Measurements from ENCODE around the gene ZNF75A. TPM values are rescaled to one million over a fixed set of nuclear protein-coding genes. Genes with fewer than 3 reads are reported as not detected.

Gene ZNF75A
- total and polyA plus RNA-seq, 4 donors, result 4.9 to 17.2 (median 9.8) TPM

GRCh38 chr16:3362931-3363330, 57.6 kb downstream of the ZNF75A start:
- Histone ChIP-seq H3K27me3 (ENCODE audit: control insufficient read depth in 4 of 4, insufficient read depth in 4 of 4, low read length in 3 of 4) (peaks cover 0 to 3% (median 0%) of the 10 kb centered on the region in 4 donors), H3K4me3 (ENCODE audit: low read depth in 1 of 3, low read length in 3 of 3) (no peak overlapping the region), H3K9ac (ENCODE audit: low read depth in 1 of 2, low read length in 2 of 2) (no peak overlapping the region), H3K27ac (ENCODE audit: low read depth in 1 of 2, low read length in 2 of 2) (no peak overlapping the region), H3K4me1 (ENCODE audit: control insufficient read depth in 4 of 4, insufficient read depth in 4 of 4, low read length in 3 of 4) (peaks cover 0 to 3% (median 0%) of the 10 kb centered on the region in 4 donors), H3K36me3 (ENCODE audit: control insufficient read depth in 4 of 4, insufficient read depth in 3 of 4, low read depth in 1 of 4, low read length in 3 of 4) (no peaks in the 10 kb centered on the region), H3K9me3 (ENCODE audit: control insufficient read depth in 4 of 4, low read length in 3 of 4) (peaks cover 11 to 24% (median 20%) of the 10 kb centered on the region in 4 donors)
- TF ChIP-seq JUND (IDR thresholded peaks at IDR 0.05) (no peak), CTCF (IDR thresholded peaks at IDR 0.05; ENCODE audit: low read depth, low read length, missing input control) (no peak), MAX (IDR thresholded peaks at IDR 0.05) (no peak), RAD21 (IDR thresholded peaks at IDR 0.05) (no peak), ATF3 (IDR thresholded peaks at IDR 0.05) (no peak), HNF4G (IDR thresholded peaks at IDR 0.05) (no peak)
- DNase-seq (ENCODE audit: low spot score), result no peak

- no peak for DNase-seq (ENCODE audit: low spot score)
- Histone ChIP-seq H3K36me3 (ENCODE audit: control insufficient read depth in 4 of 4, insufficient read depth in 3 of 4, low read depth in 1 of 4, low read length in 3 of 4) (no peaks in the 10 kb centered on the region), H3K4me1 (ENCODE audit: control insufficient read depth in 4 of 4, insufficient read depth in 4 of 4, low read length in 3 of 4) (peaks cover 0 to 3% (median 0%) of the 10 kb centered on the region in 4 donors), H3K9ac (ENCODE audit: low read depth in 1 of 2, low read length in 2 of 2) (no peak overlapping the region), H3K27ac (ENCODE audit: low read depth in 1 of 2, low read length in 2 of 2) (no peak overlapping the region), H3K27me3 (ENCODE audit: control insufficient read depth in 4 of 4, insufficient read depth in 4 of 4, low read length in 3 of 4) (peaks cover 0 to 3% (median 0%) of the 10 kb centered on the region in 4 donors), H3K9me3 (ENCODE audit: control insufficient read depth in 4 of 4, low read length in 3 of 4) (peaks cover 11 to 24% (median 22%) of the 10 kb centered on the region in 4 donors), H3K4me3 (ENCODE audit: low read depth in 1 of 3, low read length in 3 of 3) (no peak overlapping the region)
- no peak for TF ChIP-seq MAX (IDR thresholded peaks at IDR 0.05)
- TF ChIP-seq ZBTB33 (IDR thresholded peaks at IDR 0.05), result no peak
- no peak for TF ChIP-seq NR2F2 (IDR thresholded peaks at IDR 0.05)
- TF ChIP-seq HNF4G (IDR thresholded peaks at IDR 0.05), result no peak
- no peak for TF ChIP-seq RXRA (IDR thresholded peaks at IDR 0.05)
- TF ChIP-seq RAD21 (IDR thresholded peaks at IDR 0.05), result no peak
- no peak for TF ChIP-seq HNF4A (conservative IDR thresholded peaks at IDR 0.05)
- TF ChIP-seq YY1 (IDR thresholded peaks at IDR 0.05), result no peak
- TF ChIP-seq REST (IDR thresholded peaks at IDR 0.05), result no peak
- no peak for TF ChIP-seq TAF1 (conservative IDR thresholded peaks at IDR 0.05)
- no peak for TF ChIP-seq GABPA (IDR thresholded peaks at IDR 0.05 in 1 of 2, conservative IDR thresholded peaks at IDR 0.05 in 1 of 2)
- no peak for TF ChIP-seq FOXA2 (IDR thresholded peaks at IDR 0.05)
- TF ChIP-seq ATF3 (IDR thresholded peaks at IDR 0.05), result no peak
- no peak for TF ChIP-seq SP1 (IDR thresholded peaks at IDR 0.05)
- no peak for TF ChIP-seq JUND (IDR thresholded peaks at IDR 0.05)
- no peak for TF ChIP-seq CTCF (IDR thresholded peaks at IDR 0.05; ENCODE audit: low read depth, low read length, missing input control)
- 89% methylated on average over 7 of the region's 7 CpGs for WGBS
Measured at GRCh38 chr16:3363793-3364192, 58.5 kb downstream of the ZNF75A start.

All from liver (tissue), 9 donors.